BJ (cell line): Measurements from ENCODE around the gene ASPHD1. TPM values are rescaled to one million over a fixed set of nuclear protein-coding genes. Genes with fewer than 3 reads are reported as not detected.

Source experiments
- CTCF ChIA-PET: fragments of 350-600 bp; formaldehyde crosslinking; extraction: SDS; loops from one replicate; lab custom pipeline; 2021; ENCODE audit warnings: antibody characterized with exemption, inconsistent platforms; lab: Yijun Ruan, JAX
- POLR2A ChIA-PET: fragments of 300-600 bp; sonication (Branson Sonifier 250); formaldehyde crosslinking; extraction: SDS; loops from one replicate; lab custom pipeline; 2021; ENCODE audit warnings: antibody characterized with exemption; lab: Charles Lee
- DNase-seq: peaks from one replicate; pipeline ENCODE4 v3.0.0-alpha.2; 2011; ENCODE audit warnings: low read depth
- H3K27me3 ChIP-seq: 2 replicates; pipeline ENCODE4 v1.6.0; 2011; ENCODE audit warnings: low read length; ENCODE audit not compliant: control insufficient read depth, insufficient read depth
- H3K36me3 ChIP-seq: 2 replicates; pipeline ENCODE4 v1.5.1; 2011; ENCODE audit warnings: low read length; ENCODE audit not compliant: control insufficient read depth, insufficient read depth
- H3K4me3 ChIP-seq: 2 replicates; pipeline ENCODE4 v1.5.1; 2011; ENCODE audit warnings: low read depth, mild to moderate bottlenecking, control low read depth, low read length
- polyA plus RNA-seq: library from polyadenylated mRNA; depleted of rRNA; stranded (reverse); fragments of >200 nt; gene quantifications from 2 replicates; pipeline ENCODE4 v1.2.3, GENCODE V29; 2011
- TF ChIP-seq, protein P1 (sequence below): IDR thresholded peaks from 2 replicates; pipeline ENCODE4 v1.5.1; 2011; ENCODE audit warnings: low read depth, mild to moderate bottlenecking, control low read depth, inconsistent platforms, low read length, moderate library complexity; ENCODE audit not compliant: insufficient read depth

ASPHD1 gene
- polyA plus RNA-seq, 1 experiment = 6.9 TPM

DNA sequence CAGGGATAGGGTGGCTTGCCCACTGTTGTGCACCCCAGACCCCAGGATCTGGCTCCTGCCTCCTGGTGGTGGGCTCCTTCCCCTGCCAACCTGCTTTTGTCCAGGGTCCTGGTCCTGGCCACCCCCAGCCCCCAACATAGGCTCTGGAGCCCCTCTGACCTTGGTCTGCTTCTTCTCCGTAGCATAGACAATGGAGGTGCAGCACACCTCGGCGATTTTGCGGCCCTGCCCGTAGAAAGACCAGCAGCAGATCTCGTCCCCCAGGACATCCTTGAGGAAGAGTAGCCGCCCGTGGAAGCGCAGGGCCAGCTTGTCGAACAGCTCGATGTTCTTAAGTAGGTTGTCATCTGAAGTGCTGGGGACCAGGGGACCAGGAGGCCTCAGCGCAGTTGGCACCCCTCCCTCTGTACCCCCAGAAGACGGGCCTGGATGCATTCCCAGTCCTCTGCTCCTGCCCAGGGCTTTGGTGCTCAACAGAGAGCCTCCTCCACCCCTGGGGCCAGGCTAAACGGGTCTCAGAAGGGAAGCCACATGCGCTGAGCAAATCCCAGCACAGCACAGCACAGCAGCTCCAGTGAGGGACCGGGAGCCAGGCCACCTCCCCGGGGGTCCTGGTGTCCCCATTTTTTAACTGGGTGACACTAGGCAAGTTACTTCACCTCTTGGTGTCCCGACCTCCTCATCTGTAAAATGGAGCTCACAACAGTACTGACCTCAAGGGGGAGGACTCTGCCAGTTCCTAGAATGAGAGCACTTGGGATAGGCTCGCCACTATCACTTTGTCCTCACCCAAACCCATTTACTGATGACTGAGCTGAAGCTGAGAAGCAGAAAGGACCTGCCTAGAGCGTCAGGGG, 10.8 kb downstream of the ASPHD1 start:
- H3K27me3 ChIP-seq = no peaks in the 10 kb centered on the region
- peaks cover 1% of the 10 kb centered on the region; the same call in 1 of the 2 replicates for H3K36me3 ChIP-seq
- CTCF ChIA-PET = interaction anchor here (0.6 kb wide), 2 partner anchors 24 to 202 kb away, joined by 3 to 4 read pairs; no protein-coding TSS in a partner anchor
- DNase-seq = no peak
- TF ChIP-seq, protein P1, sequence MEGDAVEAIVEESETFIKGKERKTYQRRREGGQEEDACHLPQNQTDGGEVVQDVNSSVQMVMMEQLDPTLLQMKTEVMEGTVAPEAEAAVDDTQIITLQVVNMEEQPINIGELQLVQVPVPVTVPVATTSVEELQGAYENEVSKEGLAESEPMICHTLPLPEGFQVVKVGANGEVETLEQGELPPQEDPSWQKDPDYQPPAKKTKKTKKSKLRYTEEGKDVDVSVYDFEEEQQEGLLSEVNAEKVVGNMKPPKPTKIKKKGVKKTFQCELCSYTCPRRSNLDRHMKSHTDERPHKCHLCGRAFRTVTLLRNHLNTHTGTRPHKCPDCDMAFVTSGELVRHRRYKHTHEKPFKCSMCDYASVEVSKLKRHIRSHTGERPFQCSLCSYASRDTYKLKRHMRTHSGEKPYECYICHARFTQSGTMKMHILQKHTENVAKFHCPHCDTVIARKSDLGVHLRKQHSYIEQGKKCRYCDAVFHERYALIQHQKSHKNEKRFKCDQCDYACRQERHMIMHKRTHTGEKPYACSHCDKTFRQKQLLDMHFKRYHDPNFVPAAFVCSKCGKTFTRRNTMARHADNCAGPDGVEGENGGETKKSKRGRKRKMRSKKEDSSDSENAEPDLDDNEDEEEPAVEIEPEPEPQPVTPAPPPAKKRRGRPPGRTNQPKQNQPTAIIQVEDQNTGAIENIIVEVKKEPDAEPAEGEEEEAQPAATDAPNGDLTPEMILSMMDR = no peak
- POLR2A ChIA-PET = no interaction called here
- H3K4me3 ChIP-seq = no peak overlapping the region

- Histone ChIP-seq H3K4me3 (no peak overlapping the region), H3K27me3 (no peaks in the 10 kb centered on the region), H3K36me3 (peaks cover 1% of the 10 kb centered on the region; the same call in 1 of the 2 replicates)
- POLR2A ChIA-PET = no interaction called here
- TF ChIP-seq, protein P1 = no peak
- CTCF ChIA-PET = interaction anchor here (0.6 kb wide), 1 partner anchor 24 kb away, joined by 3 read pairs; no protein-coding TSS in a partner anchor
- DNase-seq = no peak
These were observed 11.4 kb downstream of the ASPHD1 start for GRCh38 chr16:29911676-29912010.

DNA sequence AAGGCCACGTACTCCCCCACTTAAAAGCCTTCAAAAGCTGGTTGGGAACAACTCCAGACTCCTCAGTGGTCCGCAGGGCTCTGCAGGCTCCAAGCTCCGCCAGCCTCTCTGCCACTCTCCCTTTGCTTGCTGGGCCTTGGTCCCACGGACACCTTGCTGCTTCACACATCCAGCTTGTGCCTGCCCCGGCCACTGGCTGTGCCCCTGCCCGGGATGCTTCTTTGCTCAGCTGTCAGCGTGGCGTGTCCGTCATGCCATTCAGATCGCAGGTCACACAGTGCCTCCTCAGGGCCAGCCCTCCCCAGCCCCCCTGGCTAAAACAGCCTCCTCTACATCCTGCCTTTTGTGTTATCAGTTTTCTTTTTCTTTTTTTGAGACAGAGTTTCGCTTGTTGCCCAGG, 11.8 kb downstream of the ASPHD1 start:
- no peak overlapping the region for H3K4me3 ChIP-seq

DNA sequence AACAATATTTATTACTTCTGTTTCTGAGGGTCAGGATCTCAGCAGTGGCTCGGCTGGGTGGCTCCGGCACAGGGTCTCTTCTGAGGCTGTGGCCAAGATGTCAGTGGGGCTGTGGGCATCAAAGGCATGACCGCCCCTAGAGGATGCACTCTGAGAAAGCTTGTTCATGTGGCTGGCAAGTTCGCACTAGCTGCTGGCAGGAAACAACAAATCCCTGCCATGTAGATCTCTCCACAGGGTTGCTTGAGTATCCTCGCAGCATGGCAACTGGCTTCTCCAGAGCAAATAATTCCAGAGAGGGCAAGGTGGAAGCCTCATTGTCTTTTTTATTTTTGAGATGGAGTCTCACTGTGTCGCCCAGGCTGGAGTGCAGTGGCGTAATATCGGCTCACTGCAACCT, 13.2 kb downstream of the ASPHD1 start:
- DNase-seq = no peak
- ChIA-PET CTCF (interaction anchor here (1.5 kb wide), 1 partner anchor 13 kb away, joined by 5 read pairs; the partner anchor contains the start of gene KCTD13), POLR2A (no interaction called here)
- H3K36me3 ChIP-seq = peaks cover 1% of the 10 kb centered on the region; the same call in 1 of the 2 replicates
- H3K27me3 ChIP-seq = no peaks in the 10 kb centered on the region
- H3K4me3 ChIP-seq = no peak overlapping the region
- TF ChIP-seq, protein P1 = no peak

More for the DNA sequence above, 11.8 kb downstream of the ASPHD1 start:
- Histone ChIP-seq H3K36me3 (peaks cover 1% of the 10 kb centered on the region; the same call in 1 of the 2 replicates), H3K27me3 (no peaks in the 10 kb centered on the region)
- no peak for DNase-seq
- CTCF ChIA-PET = interaction anchor here (0.6 kb wide), 2 partner anchors 23 to 120 kb away, joined by 3 read pairs; no protein-coding TSS in a partner anchor
- POLR2A ChIA-PET = no interaction called here
- TF ChIP-seq, protein P1 = no peak

DNA sequence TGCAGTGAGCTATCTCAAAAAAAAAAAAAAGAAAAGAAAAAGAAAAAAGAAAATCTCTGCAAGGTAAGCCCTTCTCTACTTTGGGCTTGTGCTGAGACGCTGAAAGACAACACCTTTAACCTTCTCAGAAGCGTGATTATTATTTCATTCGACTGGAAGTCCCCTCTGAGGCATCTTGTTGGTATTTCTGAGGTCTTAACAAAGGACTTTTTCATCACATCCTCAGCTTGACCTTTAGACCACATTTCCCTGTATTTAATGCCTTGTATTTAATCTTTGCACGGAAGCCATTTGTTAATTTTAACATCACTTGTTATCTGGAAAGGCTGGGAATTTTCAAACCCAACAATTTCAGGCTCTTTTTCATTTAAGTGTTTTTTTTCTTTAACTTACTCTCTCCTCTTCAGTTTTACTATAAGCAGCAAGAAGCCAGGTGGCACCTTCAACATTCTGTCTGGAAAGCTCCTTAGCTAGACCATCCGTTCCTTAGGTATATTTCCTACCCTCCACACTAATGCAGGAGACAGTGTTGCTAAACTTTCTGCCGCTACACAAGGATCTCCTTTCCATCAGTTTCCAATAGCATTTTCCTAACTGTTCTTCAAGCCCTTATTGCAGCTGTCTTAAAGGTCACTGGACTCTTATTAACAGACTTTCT, 15.4 kb downstream of the ASPHD1 start:
- Histone ChIP-seq H3K27me3 (no peaks in the 10 kb centered on the region), H3K4me3 (no peak overlapping the region), H3K36me3 (peaks cover 1% of the 10 kb centered on the region; the same call in 1 of the 2 replicates)
- DNase-seq = no peak
- TF ChIP-seq, protein P1 = no peak
- ChIA-PET CTCF (interaction anchor here (0.6 to 2.3 kb wide), 3 partner anchors 9 to 117 kb away, joined by 4 to 14 read pairs (median 5); partner anchors contain the start of gene KCTD13), POLR2A (no interaction called here)
